ENCODE measurements around the gene EIF1.
A peak's percentile ranks its signal among the peaks of the same experiment; 100 is the strongest.

The EIF1 gene

GRCh38 chr17:41690497-41690896, 1.8 kb downstream of the EIF1 start:
- Histone ChIP-seq H3K14ac (ENCODE audit: low read length) (no peak overlapping the region), H2BK12ac (ENCODE audit: low read length) (no peak overlapping the region), H2BK120ac (ENCODE audit: insufficient read depth, low read length, poor library complexity) (no peak overlapping the region), H3K27ac (ENCODE audit: low read depth, low read length) (no peak overlapping the region), H3K4me3 (ENCODE audit: low read depth, low read length) (no peak overlapping the region), H3K79me1 (ENCODE audit: low read length) (peaks cover 10% of the 10 kb centered on the region), H4K8ac (ENCODE audit: low read depth, low read length) (no peak overlapping the region), H3K4me1 (ENCODE audit: control insufficient read depth in 1 of 2, insufficient read depth in 2 of 2, low read length in 2 of 2) (no peaks in the 10 kb centered on the region), H3K23ac (ENCODE audit: low read length) (no peak overlapping the region), H2BK5ac (ENCODE audit: low read depth, low read length, poor library complexity) (no peak overlapping the region), H3K18ac (ENCODE audit: low read length) (no peak overlapping the region), H3K4ac (ENCODE audit: low read depth, low read length) (no peak overlapping the region), H4K12ac (ENCODE audit: low read depth, low read length) (no peak overlapping the region), H3K79me2 (ENCODE audit: control insufficient read depth, insufficient read depth, low read length, poor library complexity) (peaks cover 5% of the 10 kb centered on the region), H3K4me2 (ENCODE audit: low read length) (peak overlapping the region; percentile 26), H3K9ac (ENCODE audit: low read length) (no peak overlapping the region), H3K27me3 (ENCODE audit: insufficient read depth, low read length) (no peaks in the 10 kb centered on the region), H2AFZ (ENCODE audit: insufficient read depth, low read length, poor library complexity) (no peak overlapping the region), H2AK5ac (ENCODE audit: low read length) (no peak overlapping the region), H4K91ac (ENCODE audit: low read depth, low read length) (no peak overlapping the region), H3K9me3 (ENCODE audit: insufficient read depth, low read depth, low read length) (no peaks in the 10 kb centered on the region), H3K36me3 (ENCODE audit: control insufficient read depth in 1 of 2, insufficient read depth in 2 of 2, low read length in 2 of 2) (peaks cover 30 to 55% of the 10 kb centered on the region in 2 experiments)
- DNase-seq: peak in 1 of 2 donors; percentile 13
- no CpG with 5 or more reads among the region's 2 CpGs for WGBS (ENCODE audit: extremely low coverage, insufficient coverage, insufficient read length)

- no peak overlapping the region for H3K14ac ChIP-seq (ENCODE audit: low read length)
- peak in 1 of 2 donors; percentile 44 for DNase-seq
- H3K36me3 ChIP-seq (ENCODE audit: control insufficient read depth in 1 of 2, insufficient read depth in 2 of 2, low read length in 2 of 2): peaks cover 30 to 56% of the 10 kb centered on the region in 2 experiments
- no peak overlapping the region for H4K12ac ChIP-seq (ENCODE audit: low read depth, low read length)
- peaks cover 10% of the 10 kb centered on the region for H3K79me1 ChIP-seq (ENCODE audit: low read length)
- no peak overlapping the region for H3K4ac ChIP-seq (ENCODE audit: low read depth, low read length)
- H2AFZ ChIP-seq (ENCODE audit: insufficient read depth, low read length, poor library complexity): no peak overlapping the region
- no CpG with 5 or more reads among the region's 10 CpGs for WGBS (ENCODE audit: extremely low coverage, insufficient coverage, insufficient read length)
- H4K8ac ChIP-seq (ENCODE audit: low read depth, low read length): no peak overlapping the region
- no peak overlapping the region for H3K4me2 ChIP-seq (ENCODE audit: low read length)
- no peaks in the 10 kb centered on the region for H3K27me3 ChIP-seq (ENCODE audit: insufficient read depth, low read length)
- no peak overlapping the region for H2BK12ac ChIP-seq (ENCODE audit: low read length)
- H2BK120ac ChIP-seq (ENCODE audit: insufficient read depth, low read length, poor library complexity): no peak overlapping the region
- H3K4me3 ChIP-seq (ENCODE audit: low read depth, low read length): no peak overlapping the region
- H2BK5ac ChIP-seq (ENCODE audit: low read depth, low read length, poor library complexity): no peak overlapping the region
- H3K9ac ChIP-seq (ENCODE audit: low read length): no peak overlapping the region
- no peaks in the 10 kb centered on the region for H3K4me1 ChIP-seq (ENCODE audit: control insufficient read depth in 1 of 2, insufficient read depth in 2 of 2, low read length in 2 of 2)
- no peak overlapping the region for H2AK5ac ChIP-seq (ENCODE audit: low read length)
- H3K79me2 ChIP-seq (ENCODE audit: control insufficient read depth, insufficient read depth, low read length, poor library complexity): peaks cover 5% of the 10 kb centered on the region
- H3K23ac ChIP-seq (ENCODE audit: low read length): no peak overlapping the region
- no peak overlapping the region for H4K91ac ChIP-seq (ENCODE audit: low read depth, low read length)
- no peak overlapping the region for H3K18ac ChIP-seq (ENCODE audit: low read length)
- H3K9me3 ChIP-seq (ENCODE audit: insufficient read depth, low read depth, low read length): no peaks in the 10 kb centered on the region
- no peak overlapping the region for H3K27ac ChIP-seq (ENCODE audit: low read depth, low read length)
Observed at GRCh38 chr17:41691031-41691777, 2.5 kb downstream of the EIF1 start.

GRCh38 chr17:41692722-41693521, 4.2 kb downstream of the EIF1 start:
- no peak overlapping the region for H2BK5ac ChIP-seq (ENCODE audit: low read depth, low read length, poor library complexity)
- H4K12ac ChIP-seq (ENCODE audit: low read depth, low read length): no peak overlapping the region
- no peak overlapping the region for H2AFZ ChIP-seq (ENCODE audit: insufficient read depth, low read length, poor library complexity)
- H3K4me3 ChIP-seq (ENCODE audit: low read depth, low read length): no peak overlapping the region
- H3K36me3 ChIP-seq (ENCODE audit: control insufficient read depth in 1 of 2, insufficient read depth in 2 of 2, low read length in 2 of 2): peaks cover 30 to 56% of the 10 kb centered on the region in 2 experiments
- no peak overlapping the region for H3K23ac ChIP-seq (ENCODE audit: low read length)
- H3K79me1 ChIP-seq (ENCODE audit: low read length): peaks cover 11% of the 10 kb centered on the region
- no peak overlapping the region for H2BK120ac ChIP-seq (ENCODE audit: insufficient read depth, low read length, poor library complexity)
- H4K8ac ChIP-seq (ENCODE audit: low read depth, low read length): no peak overlapping the region
- H3K79me2 ChIP-seq (ENCODE audit: control insufficient read depth, insufficient read depth, low read length, poor library complexity): peaks cover 5% of the 10 kb centered on the region
- no CpG with 5 or more reads among the region's 11 CpGs for WGBS (ENCODE audit: extremely low coverage, insufficient coverage, insufficient read length)
- H3K9me3 ChIP-seq (ENCODE audit: insufficient read depth, low read depth, low read length): no peaks in the 10 kb centered on the region
- H2BK12ac ChIP-seq (ENCODE audit: low read length): no peak overlapping the region
- no peak overlapping the region for H3K27ac ChIP-seq (ENCODE audit: low read depth, low read length)
- H3K14ac ChIP-seq (ENCODE audit: low read length): no peak overlapping the region
- H3K18ac ChIP-seq (ENCODE audit: low read length): no peak overlapping the region
- no peak overlapping the region for H3K9ac ChIP-seq (ENCODE audit: low read length)
- no peaks in the 10 kb centered on the region for H3K27me3 ChIP-seq (ENCODE audit: insufficient read depth, low read length)
- H2AK5ac ChIP-seq (ENCODE audit: low read length): no peak overlapping the region
- H4K91ac ChIP-seq (ENCODE audit: low read depth, low read length): no peak overlapping the region
- H3K4me1 ChIP-seq (ENCODE audit: control insufficient read depth in 1 of 2, insufficient read depth in 2 of 2, low read length in 2 of 2): no peaks in the 10 kb centered on the region
- H3K4ac ChIP-seq (ENCODE audit: low read depth, low read length): no peak overlapping the region
- H3K4me2 ChIP-seq (ENCODE audit: low read length): no peak overlapping the region
- peak; percentile 59 to 79 for DNase-seq

- no CpG with 5 or more reads among the region's 7 CpGs for WGBS (ENCODE audit: extremely low coverage, insufficient coverage, insufficient read length)
Observed at GRCh38 chr17:41695134-41695661, 6.5 kb downstream of the EIF1 start.

More at GRCh38 chr17:41695134-41695661, 6.5 kb downstream of the EIF1 start:
- no peak overlapping the region for H3K14ac ChIP-seq (ENCODE audit: low read length)
- H2BK5ac ChIP-seq (ENCODE audit: low read depth, low read length, poor library complexity): no peak overlapping the region
- H3K9me3 ChIP-seq (ENCODE audit: insufficient read depth, low read depth, low read length): no peaks in the 10 kb centered on the region
- H3K4me1 ChIP-seq (ENCODE audit: control insufficient read depth in 1 of 2, insufficient read depth in 2 of 2, low read length in 2 of 2): no peaks in the 10 kb centered on the region
- H3K4me2 ChIP-seq (ENCODE audit: low read length): no peak overlapping the region
- no peak overlapping the region for H4K12ac ChIP-seq (ENCODE audit: low read depth, low read length)
- H3K23ac ChIP-seq (ENCODE audit: low read length): no peak overlapping the region
- H2BK120ac ChIP-seq (ENCODE audit: insufficient read depth, low read length, poor library complexity): no peak overlapping the region
- no peak overlapping the region for H2AK5ac ChIP-seq (ENCODE audit: low read length)
- peaks cover 3% of the 10 kb centered on the region for H3K79me1 ChIP-seq (ENCODE audit: low read length)
- H3K9ac ChIP-seq (ENCODE audit: low read length): peak overlapping the region; percentile 28
- no peak overlapping the region for H3K4me3 ChIP-seq (ENCODE audit: low read depth, low read length)
- H3K27me3 ChIP-seq (ENCODE audit: insufficient read depth, low read length): no peaks in the 10 kb centered on the region
- DNase-seq: peak in 1 of 2 donors; percentile 26
- no peak overlapping the region for H3K4ac ChIP-seq (ENCODE audit: low read depth, low read length)
- H3K18ac ChIP-seq (ENCODE audit: low read length): no peak overlapping the region
- peaks cover 24 to 48% of the 10 kb centered on the region in 2 experiments for H3K36me3 ChIP-seq (ENCODE audit: control insufficient read depth in 1 of 2, insufficient read depth in 2 of 2, low read length in 2 of 2)
- no peak overlapping the region for H4K91ac ChIP-seq (ENCODE audit: low read depth, low read length)
- H3K27ac ChIP-seq (ENCODE audit: low read depth, low read length): no peak overlapping the region
- no peak overlapping the region for H4K8ac ChIP-seq (ENCODE audit: low read depth, low read length)
- no peaks in the 10 kb centered on the region for H3K79me2 ChIP-seq (ENCODE audit: control insufficient read depth, insufficient read depth, low read length, poor library complexity)
- no peak overlapping the region for H2AFZ ChIP-seq (ENCODE audit: insufficient read depth, low read length, poor library complexity)
- H2BK12ac ChIP-seq (ENCODE audit: low read length): no peak overlapping the region
